Measurements from ENCODE around the gene TRIAP1.

DNA sequence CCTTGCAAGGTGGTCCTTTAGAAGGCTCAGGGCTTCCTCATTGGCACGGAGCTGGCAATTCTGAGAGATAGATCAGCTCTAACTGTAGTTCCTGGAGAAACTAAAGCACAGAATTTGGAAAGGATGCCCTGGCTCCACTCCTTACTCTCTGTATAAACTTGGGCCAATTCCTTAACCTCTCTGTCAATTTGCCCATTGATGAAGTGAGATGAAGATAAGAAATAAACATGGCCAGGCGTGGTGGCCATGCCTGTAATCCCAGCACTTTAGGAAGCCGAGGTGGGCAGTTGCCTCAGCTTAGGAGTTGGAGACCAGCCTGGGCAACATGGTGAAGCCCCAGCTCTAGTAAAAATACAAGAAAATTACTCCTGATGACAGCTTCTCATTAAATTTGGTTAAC lies 42.3 kb downstream of the TRIAP1 start:
- TF ChIP-seq, protein P1, sequence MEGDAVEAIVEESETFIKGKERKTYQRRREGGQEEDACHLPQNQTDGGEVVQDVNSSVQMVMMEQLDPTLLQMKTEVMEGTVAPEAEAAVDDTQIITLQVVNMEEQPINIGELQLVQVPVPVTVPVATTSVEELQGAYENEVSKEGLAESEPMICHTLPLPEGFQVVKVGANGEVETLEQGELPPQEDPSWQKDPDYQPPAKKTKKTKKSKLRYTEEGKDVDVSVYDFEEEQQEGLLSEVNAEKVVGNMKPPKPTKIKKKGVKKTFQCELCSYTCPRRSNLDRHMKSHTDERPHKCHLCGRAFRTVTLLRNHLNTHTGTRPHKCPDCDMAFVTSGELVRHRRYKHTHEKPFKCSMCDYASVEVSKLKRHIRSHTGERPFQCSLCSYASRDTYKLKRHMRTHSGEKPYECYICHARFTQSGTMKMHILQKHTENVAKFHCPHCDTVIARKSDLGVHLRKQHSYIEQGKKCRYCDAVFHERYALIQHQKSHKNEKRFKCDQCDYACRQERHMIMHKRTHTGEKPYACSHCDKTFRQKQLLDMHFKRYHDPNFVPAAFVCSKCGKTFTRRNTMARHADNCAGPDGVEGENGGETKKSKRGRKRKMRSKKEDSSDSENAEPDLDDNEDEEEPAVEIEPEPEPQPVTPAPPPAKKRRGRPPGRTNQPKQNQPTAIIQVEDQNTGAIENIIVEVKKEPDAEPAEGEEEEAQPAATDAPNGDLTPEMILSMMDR (IDR thresholded peaks at IDR 0.05 in 4 of 5, conservative IDR thresholded peaks at IDR 0.05 in 1 of 5): no peak
- TF ChIP-seq POLR2A (IDR thresholded peaks at IDR 0.05): no peak
